GM12872 (cell line): ENCODE measurements around the gene PCDHGB1.

Experiments
- TF ChIP-seq, protein P1 (sequence below): IDR thresholded peaks from 3 replicates; pipeline ENCODE4 v1.5.1; 2011; ENCODE audit warnings: low read depth, mild to moderate bottlenecking, low read length, moderate library complexity; ENCODE audit not compliant: insufficient read depth

Gene PCDHGB1

GRCh38 chr5:141356950-141357349 is 7.1 kb downstream of the PCDHGB1 start:
- TF ChIP-seq, protein P1, sequence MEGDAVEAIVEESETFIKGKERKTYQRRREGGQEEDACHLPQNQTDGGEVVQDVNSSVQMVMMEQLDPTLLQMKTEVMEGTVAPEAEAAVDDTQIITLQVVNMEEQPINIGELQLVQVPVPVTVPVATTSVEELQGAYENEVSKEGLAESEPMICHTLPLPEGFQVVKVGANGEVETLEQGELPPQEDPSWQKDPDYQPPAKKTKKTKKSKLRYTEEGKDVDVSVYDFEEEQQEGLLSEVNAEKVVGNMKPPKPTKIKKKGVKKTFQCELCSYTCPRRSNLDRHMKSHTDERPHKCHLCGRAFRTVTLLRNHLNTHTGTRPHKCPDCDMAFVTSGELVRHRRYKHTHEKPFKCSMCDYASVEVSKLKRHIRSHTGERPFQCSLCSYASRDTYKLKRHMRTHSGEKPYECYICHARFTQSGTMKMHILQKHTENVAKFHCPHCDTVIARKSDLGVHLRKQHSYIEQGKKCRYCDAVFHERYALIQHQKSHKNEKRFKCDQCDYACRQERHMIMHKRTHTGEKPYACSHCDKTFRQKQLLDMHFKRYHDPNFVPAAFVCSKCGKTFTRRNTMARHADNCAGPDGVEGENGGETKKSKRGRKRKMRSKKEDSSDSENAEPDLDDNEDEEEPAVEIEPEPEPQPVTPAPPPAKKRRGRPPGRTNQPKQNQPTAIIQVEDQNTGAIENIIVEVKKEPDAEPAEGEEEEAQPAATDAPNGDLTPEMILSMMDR: no peak

DNA sequence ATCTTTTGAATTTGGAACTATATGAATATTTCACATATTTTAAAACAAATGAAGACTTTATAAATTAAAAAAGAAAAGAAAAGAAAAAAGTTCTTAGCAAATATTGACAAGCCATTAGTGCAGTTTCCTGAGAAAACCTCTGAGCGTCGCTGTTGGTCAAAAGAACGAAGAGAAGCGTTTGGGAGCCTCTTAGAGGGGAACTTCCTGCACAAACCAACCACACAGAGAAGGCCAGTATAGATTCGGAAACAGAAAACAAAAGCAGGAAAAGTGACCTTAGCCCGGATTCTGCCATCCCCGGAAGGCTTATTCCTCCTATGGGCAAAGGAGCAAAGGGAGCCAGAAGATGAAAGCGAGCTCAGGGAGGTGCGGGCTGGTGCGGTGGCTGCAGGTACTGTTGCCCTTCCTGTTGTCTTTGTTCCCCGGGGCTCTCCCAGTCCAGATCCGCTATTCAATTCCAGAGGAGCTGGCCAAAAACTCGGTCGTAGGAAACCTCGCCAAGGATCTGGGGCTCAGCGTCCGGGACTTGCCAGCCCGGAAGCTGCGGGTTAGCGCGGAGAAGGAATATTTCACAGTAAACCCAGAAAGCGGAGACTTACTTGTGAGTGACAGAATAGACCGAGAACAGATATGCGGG is 10.0 kb downstream of the PCDHGB1 start, which contains the start of gene PCDHGB2:
Gene PCDHGB2 (plus strand): TSS at position 205 of the 637 bp plus-strand sequence. CDS start 142 bp downstream, at position 347.
- TF ChIP-seq, protein P1: peak; percentile 72

DNA sequence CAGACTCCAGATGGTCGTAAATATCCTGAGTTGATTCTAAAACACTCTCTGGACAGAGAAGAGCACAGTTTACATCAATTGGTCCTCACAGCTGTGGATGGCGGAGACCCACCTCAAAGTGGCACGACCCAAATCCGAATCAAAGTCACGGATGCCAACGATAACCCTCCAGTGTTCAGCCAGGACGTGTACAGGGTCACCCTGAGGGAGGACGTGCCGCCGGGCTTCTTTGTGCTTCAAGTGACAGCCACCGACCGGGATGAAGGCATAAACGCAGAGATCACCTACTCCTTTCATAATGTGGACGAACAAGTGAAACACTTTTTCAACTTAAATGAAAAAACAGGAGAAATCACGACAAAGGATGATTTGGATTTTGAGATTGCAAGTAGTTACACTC is 10.8 kb downstream of the PCDHGB1 start:
- TF ChIP-seq, protein P1: no peak

DNA sequence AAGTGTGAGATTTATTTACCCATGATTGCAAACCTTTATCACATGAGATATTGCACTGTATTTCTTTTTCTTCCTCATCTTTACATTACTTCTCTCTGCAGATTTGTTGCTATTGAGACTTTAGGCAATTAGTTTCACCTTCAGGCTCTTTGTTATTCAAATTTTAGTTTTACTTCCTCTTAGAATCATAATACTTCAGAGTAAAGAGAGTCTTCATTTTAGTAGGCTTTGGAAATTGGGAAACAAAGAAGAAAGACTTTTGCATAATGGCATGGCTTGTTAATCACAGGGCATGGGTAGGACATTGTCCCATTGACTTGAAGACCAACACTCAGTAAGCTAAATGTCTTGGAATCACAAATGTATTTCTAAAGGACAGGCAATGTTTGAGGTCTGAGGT is 12.8 kb downstream of the PCDHGB1 start:
- TF ChIP-seq, protein P1: no peak

DNA sequence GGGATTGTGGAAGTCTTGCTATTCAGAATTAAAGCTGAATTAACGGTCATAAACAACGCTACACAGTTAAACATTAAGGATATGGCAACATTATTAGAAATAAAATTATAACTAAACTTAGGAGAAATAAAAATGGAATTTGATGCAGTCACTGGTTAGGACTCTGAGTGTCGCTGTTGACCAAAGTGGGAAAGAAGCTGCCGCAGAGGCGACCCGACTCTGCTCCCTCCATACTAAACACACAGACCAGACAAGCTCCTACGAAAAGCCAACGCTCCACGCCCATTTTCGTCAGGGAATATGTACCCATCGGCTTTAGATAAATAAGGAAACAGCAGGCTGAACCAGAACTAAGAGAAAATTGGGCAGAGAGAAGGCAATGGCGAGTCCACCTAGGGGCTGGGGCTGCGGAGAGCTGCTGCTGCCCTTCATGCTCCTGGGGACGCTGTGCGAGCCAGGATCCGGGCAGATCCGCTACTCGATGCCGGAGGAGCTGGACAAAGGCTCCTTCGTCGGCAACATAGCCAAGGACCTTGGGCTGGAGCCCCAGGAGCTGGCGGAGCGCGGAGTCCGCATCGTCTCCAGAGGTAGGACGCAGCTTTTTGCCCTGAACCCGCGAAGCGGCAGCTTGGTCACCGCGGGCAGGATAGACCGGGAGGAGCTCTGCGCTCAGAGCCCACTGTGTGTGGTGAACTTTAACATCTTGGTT is 14.2 kb downstream of the PCDHGB1 start, which contains the start of gene PCDHGA5:
Gene PCDHGA5 (plus strand): TSS at position 211 of the 709 bp plus-strand sequence. CDS start 169 bp downstream, at position 380.
- TF ChIP-seq, protein P1: no peak

DNA sequence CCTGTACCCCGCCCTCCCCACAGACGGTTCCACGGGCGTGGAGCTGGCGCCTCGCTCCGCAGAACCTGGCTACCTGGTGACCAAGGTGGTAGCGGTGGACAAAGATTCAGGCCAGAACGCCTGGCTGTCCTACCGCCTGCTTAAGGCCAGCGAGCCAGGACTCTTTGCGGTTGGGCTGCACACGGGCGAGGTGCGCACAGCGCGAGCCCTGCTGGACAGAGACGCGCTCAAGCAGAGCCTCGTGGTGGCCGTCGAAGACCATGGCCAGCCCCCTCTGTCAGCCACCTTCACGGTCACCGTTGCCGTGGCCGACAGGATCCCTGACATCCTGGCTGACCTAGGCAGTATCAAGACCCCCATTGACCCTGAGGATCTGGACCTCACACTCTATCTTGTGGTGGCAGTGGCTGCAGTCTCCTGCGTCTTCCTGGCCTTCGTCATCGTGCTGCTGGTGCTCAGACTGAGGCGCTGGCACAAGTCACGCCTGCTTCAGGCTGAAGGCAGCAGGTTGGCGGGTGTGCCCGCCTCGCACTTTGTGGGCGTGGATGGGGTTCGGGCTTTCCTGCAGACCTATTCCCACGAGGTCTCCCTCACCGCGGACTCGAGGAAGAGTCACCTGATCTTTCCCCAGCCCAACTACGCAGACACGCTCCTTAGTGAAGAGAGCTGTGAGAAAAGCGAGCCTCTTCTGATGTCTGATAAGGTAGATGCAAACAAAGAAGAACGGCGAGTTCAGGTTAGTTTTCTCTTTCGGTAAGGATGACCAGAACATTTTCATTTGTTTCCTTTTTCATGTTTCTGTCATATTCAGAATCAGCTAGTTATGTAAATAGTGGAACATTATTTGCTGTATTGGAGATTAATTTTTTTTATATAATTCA is 16.4 kb downstream of the PCDHGB1 start:
- TF ChIP-seq, protein P1: no peak
